ENCODE measurements around the gene CISD1. TPM values are rescaled to one million over a fixed set of nuclear protein-coding genes. Genes with fewer than 3 reads are reported as not detected.

Gene CISD1
- total and polyA plus RNA-seq, 9 of the 15 experiments (the other 6 are each of a cell fraction or from before 2014, with no cell fraction given): 35.8 to 342 (median 118) TPM

- TF ChIP-seq SPI1 (IDR thresholded peaks at IDR 0.05; ENCODE audit: borderline replicate concordance, low read depth, low read length): 0 out of 2 replicates have a peak, but pooled peaks have one; percentile 55
- TF ChIP-seq BCOR (IDR thresholded peaks at IDR 0.05): peak; percentile 70
- TF ChIP-seq ZNF609 (CRISPR knock-in tag; IDR thresholded peaks at IDR 0.05; ENCODE audit: borderline replicate concordance): peak; percentile 50; the same call in 1 of the 2 replicates
- TF ChIP-seq HNRNPK (IDR thresholded peaks at IDR 0.05; ENCODE audit: low read depth, low read length, poor library complexity, severe bottlenecking): no peak
- TF ChIP-seq ZNF407 (IDR thresholded peaks at IDR 0.05; ENCODE audit: low read depth): peak; percentile 84
- no peak; the same call in 1 of the 2 replicates for TF ChIP-seq IFI16 (CRISPR knock-in tag; IDR thresholded peaks at IDR 0.05)
- TF ChIP-seq VEZF1 (CRISPR knock-in tag; IDR thresholded peaks at IDR 0.05): peak; percentile 39; the same call in 1 of the 2 replicates
- TF ChIP-seq GTF2F1 (IDR thresholded peaks at IDR 0.05; ENCODE audit: low read depth, low read length): no peak
- peak; percentile 94 for TF ChIP-seq NFATC3 (IDR thresholded peaks at IDR 0.05)
- no peak for TF ChIP-seq CHD4 (IDR thresholded peaks at IDR 0.05; ENCODE audit: insufficient read depth, insufficient replicate concordance, low read depth, low read length, poor library complexity, severe bottlenecking)
These were observed at the start of gene CISD1 (continued) for GRCh38 chr10:58268946-58269781.
